ENCODE data around the gene BRAF.

GRCh38 chr7:140734096-140734495, 190.6 kb downstream of the BRAF start:
- no peak for TF ChIP-seq CTCF (IDR thresholded peaks at IDR 0.05; ENCODE audit: low read depth, low read length)
- no peak for TF ChIP-seq POLR2A (IDR thresholded peaks at IDR 0.05; ENCODE audit: extremely low read depth, insufficient read length)
- no peak for TF ChIP-seq MYC (IDR thresholded peaks at IDR 0.05; ENCODE audit: low read depth, low read length)
